MCF 10A (cell line): ENCODE results near the gene SMOC2. TPM values are rescaled to one million over a fixed set of nuclear protein-coding genes. Genes with fewer than 3 reads are reported as not detected.
"Not testable (repeated sequence)": the region's sequence is repeated elsewhere in the genome, so short reads cannot be mapped to it uniquely, and the experiment has no call there.

Experiments
- BruUV-seq: library from RNA; stranded (reverse); fragments of 400-500 nt; replicated peaks from 2 replicates; lab custom pipeline; 2021; lab: Mats Ljungman, UMichigan
- CTCF ChIA-PET: fragments of 300-600 bp; sonication (Branson Sonifier 250); formaldehyde crosslinking; extraction: SDS; loops from one replicate; lab custom pipeline; 2021; ENCODE audit warnings: antibody characterized with exemption, inconsistent platforms; lab: Yijun Ruan, JAX
- POLR2A ChIA-PET: fragments of 300-600, 350-650 bp; sonication (Branson Sonifier 250); formaldehyde crosslinking; extraction: SDS; loops from one replicate; lab custom pipeline; 2020; ENCODE audit warnings: antibody characterized with exemption, inconsistent platforms; lab: Yijun Ruan, JAX
- DNase-seq: peaks from one replicate; pipeline ENCODE4 v3.0.0-alpha.2; 2018; ENCODE audit not compliant: unreplicated experiment
- H3K27ac Mint-ChIP-seq: one replicate; pipeline ENCODE4 v1.8.0; 2022; ENCODE audit warnings: mild to moderate bottlenecking, low read depth, mixed read lengths; ENCODE audit not compliant: unreplicated experiment
- H3K27me3 Mint-ChIP-seq: one replicate; pipeline ENCODE4 v1.8.0; 2022; ENCODE audit warnings: mixed read lengths; ENCODE audit not compliant: insufficient read depth, unreplicated experiment
- H3K36me3 Mint-ChIP-seq: one replicate; pipeline ENCODE4 v1.8.0; 2022; ENCODE audit warnings: mild to moderate bottlenecking, moderate library complexity, mixed read lengths; ENCODE audit not compliant: insufficient read depth, unreplicated experiment
- H3K4me1 Mint-ChIP-seq: one replicate; pipeline ENCODE4 v1.8.0; 2022; ENCODE audit warnings: mixed read lengths; ENCODE audit not compliant: insufficient read depth, unreplicated experiment
- H3K4me3 Mint-ChIP-seq: one replicate; pipeline ENCODE4 v1.8.0; 2022; ENCODE audit warnings: mild to moderate bottlenecking, moderate library complexity, mixed read lengths; ENCODE audit not compliant: unreplicated experiment
- H3K9me3 Mint-ChIP-seq: one replicate; pipeline ENCODE4 v1.8.0; 2022; ENCODE audit warnings: mixed read lengths; ENCODE audit not compliant: unreplicated experiment
- intact Hi-C: fragments of 100-400 bp; cut with micrococcal nuclease; formaldehyde crosslinking; loops from 2 replicates; pipeline ENCODE4 v1.14.1; 2022
- total RNA-seq: library from RNA; stranded (reverse); gene quantifications from 2 replicates; pipeline ENCODE4 v1.2.3, GENCODE V29; 2022
- TF ChIP-seq, protein P1 (sequence below): fragments of 200-600 bp; IDR thresholded peaks from one replicate; pipeline ENCODE4 v1.8.0; 2022; ENCODE audit warnings: antibody characterized with exemption, mild to moderate bottlenecking; ENCODE audit not compliant: unreplicated experiment

The SMOC2 gene
- total RNA-seq, 1 experiment from 2014 or later, result not detected

DNA sequence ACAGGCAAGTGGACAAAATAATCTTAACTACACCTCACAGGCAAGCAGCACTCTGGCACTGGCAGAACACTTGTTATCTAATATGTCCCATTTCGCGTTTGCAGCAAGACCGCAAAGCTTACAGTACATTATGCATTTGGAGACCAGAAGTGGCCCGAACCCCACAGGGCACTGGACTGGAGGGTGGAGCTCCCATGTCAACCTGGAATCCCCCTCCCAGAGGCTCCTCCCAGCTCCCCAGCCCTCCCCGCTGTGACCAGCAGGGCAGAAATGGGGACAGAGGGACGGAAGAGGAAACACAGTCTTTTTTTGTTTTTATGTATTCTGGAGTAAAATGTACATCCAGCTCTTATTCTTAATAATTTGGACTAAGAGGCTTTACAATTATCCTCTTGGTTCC, 263.7 kb downstream of the SMOC2 start:
- H3K4me1 Mint-ChIP-seq, result peaks cover 9% of the 10 kb centered on the region
- ChIA-PET POLR2A (no interaction called here), CTCF (interaction anchor here (0.5 kb wide), 1 partner anchor 10 kb away, joined by 3 read pairs; no protein-coding TSS in a partner anchor)
- no TSS peak for BruUV-seq
- H3K36me3 Mint-ChIP-seq, result no peaks in the 10 kb centered on the region
- DNase-seq, result no peak
- H3K4me3 Mint-ChIP-seq, result no peak overlapping the region
- peaks cover 55% of the 10 kb centered on the region for H3K27me3 Mint-ChIP-seq
- intact Hi-C loops, result no loop called here
- no peak overlapping the region for H3K27ac Mint-ChIP-seq
- H3K9me3 Mint-ChIP-seq, result no peaks in the 10 kb centered on the region
- TF ChIP-seq, protein P1, sequence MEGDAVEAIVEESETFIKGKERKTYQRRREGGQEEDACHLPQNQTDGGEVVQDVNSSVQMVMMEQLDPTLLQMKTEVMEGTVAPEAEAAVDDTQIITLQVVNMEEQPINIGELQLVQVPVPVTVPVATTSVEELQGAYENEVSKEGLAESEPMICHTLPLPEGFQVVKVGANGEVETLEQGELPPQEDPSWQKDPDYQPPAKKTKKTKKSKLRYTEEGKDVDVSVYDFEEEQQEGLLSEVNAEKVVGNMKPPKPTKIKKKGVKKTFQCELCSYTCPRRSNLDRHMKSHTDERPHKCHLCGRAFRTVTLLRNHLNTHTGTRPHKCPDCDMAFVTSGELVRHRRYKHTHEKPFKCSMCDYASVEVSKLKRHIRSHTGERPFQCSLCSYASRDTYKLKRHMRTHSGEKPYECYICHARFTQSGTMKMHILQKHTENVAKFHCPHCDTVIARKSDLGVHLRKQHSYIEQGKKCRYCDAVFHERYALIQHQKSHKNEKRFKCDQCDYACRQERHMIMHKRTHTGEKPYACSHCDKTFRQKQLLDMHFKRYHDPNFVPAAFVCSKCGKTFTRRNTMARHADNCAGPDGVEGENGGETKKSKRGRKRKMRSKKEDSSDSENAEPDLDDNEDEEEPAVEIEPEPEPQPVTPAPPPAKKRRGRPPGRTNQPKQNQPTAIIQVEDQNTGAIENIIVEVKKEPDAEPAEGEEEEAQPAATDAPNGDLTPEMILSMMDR, result no peak

DNA sequence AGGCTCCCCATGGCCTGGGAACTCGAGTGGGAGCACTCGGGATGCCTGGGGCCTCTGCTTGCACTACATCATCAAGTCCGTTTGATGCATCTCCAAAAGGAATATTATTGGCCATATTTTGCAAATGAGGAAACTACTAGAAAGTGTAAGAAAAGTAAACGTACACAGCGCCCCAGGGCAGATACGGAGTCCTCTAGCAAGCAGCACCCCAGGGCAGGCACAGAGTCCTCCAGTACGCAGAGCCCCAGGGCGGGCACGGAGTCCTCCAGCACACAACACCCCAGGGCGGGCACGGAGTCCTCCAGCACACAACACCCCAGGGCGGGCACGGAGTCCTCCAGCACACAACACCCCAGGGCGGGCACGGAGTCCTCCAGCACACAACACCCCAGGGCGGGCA, 264.3 kb downstream of the SMOC2 start:
- DNase-seq, BruUV-seq, H3K4me1 Mint-ChIP-seq, CTCF ChIA-PET, H3K9me3 Mint-ChIP-seq, H3K36me3 Mint-ChIP-seq, H3K27ac Mint-ChIP-seq, POLR2A ChIA-PET, intact Hi-C loops, H3K4me3 Mint-ChIP-seq: not testable (repeated sequence)
- peaks cover 58% of the 10 kb centered on the region for H3K27me3 Mint-ChIP-seq

DNA sequence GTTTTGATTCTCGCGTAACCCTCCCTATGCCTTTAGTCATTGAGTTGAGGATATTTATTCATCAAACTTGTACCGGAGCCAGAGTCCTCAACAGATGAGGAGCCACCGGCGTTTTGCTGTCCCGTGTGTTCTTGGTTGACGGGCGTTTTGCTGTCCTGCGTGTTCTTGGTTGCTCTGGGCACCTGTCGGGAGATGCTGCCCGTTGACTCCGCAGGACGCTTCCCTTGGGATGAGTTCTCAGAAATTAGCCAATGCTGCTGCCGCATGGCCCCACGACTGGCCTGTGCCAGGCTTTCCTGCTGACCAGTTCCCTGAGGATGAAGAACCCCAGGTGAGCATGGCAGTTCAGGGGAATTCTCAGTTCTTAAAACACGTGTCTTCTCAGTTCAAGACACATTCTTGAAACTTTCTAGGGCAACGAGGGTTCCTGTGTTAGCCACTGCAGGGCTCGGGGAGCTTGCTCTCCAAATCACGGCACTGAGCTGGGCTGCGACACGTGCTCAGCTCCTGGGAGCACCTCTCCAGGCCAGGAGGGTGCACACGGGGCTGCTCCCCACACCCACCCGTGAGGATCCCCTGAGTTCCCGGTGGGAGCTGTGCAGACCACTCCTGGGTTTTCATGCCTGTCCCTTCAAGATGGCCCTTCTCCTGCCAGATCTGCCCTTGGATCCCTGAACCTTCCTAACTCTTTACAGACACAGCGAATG, 265.6 kb downstream of the SMOC2 start:
- POLR2A ChIA-PET, result no interaction called here
- Mint-ChIP-seq H3K36me3 (no peaks in the 10 kb centered on the region), H3K4me3 (no peak overlapping the region), H3K9me3 (no peaks in the 10 kb centered on the region), H3K27me3 (peaks cover 56% of the 10 kb centered on the region), H3K27ac (no peak overlapping the region), H3K4me1 (no peaks in the 10 kb centered on the region)
- no TSS peak for BruUV-seq
- TF ChIP-seq, protein P1, result no peak
- intact Hi-C loops, result no loop called here
- DNase-seq, result no peak
- CTCF ChIA-PET, result no interaction called here

DNA sequence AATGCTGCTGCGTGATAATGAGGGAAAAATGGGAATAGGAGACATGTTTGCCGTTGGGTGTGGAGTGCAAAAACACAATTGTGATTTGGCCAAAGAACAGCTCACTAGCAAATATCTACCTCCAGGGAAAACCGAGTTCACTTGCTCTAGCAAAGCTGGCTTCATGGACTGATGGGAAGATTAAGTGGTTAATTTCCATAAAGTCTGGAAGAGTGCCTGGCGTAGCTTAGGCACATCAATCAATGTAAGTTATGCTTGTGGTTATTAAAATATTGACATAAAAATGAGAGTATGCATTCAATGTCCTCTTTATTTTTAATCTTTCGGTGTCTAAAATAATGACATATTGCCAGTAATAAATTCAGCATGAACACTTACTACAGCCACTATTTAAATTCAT, 267.5 kb downstream of the SMOC2 start:
- no peaks in the 10 kb centered on the region for H3K36me3 Mint-ChIP-seq
- intact Hi-C loops, result no loop called here

More for the DNA sequence above, 267.5 kb downstream of the SMOC2 start:
- Mint-ChIP-seq H3K4me1 (no peaks in the 10 kb centered on the region), H3K27ac (no peak overlapping the region), H3K9me3 (no peaks in the 10 kb centered on the region), H3K27me3 (peaks cover 47% of the 10 kb centered on the region), H3K4me3 (no peak overlapping the region)
- BruUV-seq, result no TSS peak
- ChIA-PET CTCF (interaction anchor here (0.7 kb wide), 1 partner anchor 250 kb away, joined by 4 read pairs; no protein-coding TSS in a partner anchor), POLR2A (no interaction called here)
- DNase-seq, result no peak
- TF ChIP-seq, protein P1, result no peak
